Medulla oblongata (tissue), 1 donor: ENCODE results near the gene VEGFB.

ENCODE experiments used
- DNase-seq: peaks from one replicate; pipeline ENCODE4 v3.0.0-alpha.2; 2015; ENCODE audit errors: extremely low spot score

Gene VEGFB, protein sequence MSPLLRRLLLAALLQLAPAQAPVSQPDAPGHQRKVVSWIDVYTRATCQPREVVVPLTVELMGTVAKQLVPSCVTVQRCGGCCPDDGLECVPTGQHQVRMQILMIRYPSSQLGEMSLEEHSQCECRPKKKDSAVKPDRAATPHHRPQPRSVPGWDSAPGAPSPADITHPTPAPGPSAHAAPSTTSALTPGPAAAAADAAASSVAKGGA

GRCh38 chr11:64233913-64234586, at the start of gene VEGFB:
Gene VEGFB, plus strand, starts transcription at chr11:64234584. Its CDS starts 250 bp downstream, at chr11:64234834.
- peak; percentile 82 for DNase-seq

- DNase-seq = peak; percentile 89
Measured at GRCh38 chr11:64185175-64185692, 49.1 kb upstream of the VEGFB start.

DNA sequence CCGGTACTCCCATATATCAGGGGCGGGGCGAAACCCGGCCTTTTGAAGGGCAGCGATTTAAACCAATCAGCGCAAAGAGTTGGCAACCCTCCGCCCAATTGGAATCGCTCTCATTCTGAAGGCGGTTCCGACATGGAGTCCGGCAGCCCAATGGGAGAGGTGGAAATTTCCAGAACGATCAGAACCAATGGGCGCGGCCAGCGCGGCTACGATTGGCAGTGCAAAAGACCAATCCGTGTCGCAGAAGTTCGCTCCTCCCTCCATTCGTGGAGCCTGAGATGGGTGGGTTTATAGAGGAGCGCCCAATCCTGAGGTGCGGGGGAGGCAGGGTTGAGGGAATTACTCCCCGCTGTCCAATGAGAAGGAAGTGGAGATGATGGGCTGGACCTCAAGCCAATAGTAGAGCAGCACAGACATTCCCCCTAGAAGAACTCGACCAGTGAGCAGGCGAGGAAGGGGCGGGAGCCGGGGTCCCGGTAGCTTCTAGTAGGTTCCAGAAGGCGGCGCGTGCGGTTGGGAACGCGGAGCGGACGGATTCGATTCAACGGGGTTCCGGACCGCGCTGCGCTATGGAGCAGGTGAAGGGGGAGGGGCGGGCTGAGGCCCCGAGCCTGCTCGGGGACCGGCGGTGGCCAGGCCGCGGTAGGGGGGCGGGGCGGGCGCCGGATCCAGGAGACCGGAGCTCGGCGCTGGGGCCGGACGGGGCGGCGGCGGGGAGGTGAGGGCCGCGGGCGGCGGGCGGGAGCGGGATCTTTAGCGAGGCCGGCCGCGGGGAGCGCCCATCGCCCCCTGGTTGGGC, 48.5 kb upstream of the VEGFB start, which contains the start of gene STIP1:
TSS of gene STIP1 (plus strand) at position 479 of the 799 bp plus-strand sequence. CDS start at position 570, 91 bp downstream.
- DNase-seq = peak; percentile 100

DNA sequence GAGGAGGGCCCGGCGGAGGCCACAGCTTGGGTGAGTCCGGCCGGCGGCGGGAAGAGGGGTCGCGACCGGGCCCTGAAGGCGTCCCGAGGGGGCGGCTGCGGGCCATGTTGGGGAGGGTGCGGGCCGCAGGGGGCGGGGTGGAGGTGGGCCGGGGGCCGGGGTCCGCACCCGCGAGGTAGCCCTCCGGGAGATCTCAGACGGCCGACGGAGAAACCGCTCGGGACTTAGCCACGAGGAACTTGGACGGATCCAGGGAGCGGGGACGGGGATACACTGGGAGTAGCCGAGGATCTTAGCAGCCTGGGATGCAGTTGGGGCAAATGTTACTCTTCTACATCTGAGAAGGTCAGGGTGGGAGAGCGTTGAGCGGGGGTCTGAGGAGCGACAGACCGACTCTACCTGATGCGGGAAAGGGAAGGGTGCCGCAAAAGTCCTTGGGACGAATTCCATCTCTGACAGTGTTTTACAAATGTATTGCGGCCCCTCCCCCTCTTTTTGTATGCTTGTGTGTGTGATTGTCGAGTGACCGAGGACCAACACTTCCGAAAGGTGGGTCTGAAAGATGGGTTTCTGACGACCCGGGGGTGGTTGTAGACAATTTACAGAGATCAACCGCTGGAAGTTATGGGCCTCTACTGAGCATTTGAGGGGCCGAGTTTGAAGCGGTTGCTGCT, 47.8 kb upstream of the VEGFB start:
- DNase-seq = peak; percentile 61

- no peak for DNase-seq
Measured at GRCh38 chr11:64192434-64192833, 42.0 kb upstream of the VEGFB start.

GRCh38 chr11:64196626-64197025, 37.8 kb upstream of the VEGFB start:
- DNase-seq = no peak

GRCh38 chr11:64198511-64198910, 35.9 kb upstream of the VEGFB start:
- DNase-seq = no peak

- no peak for DNase-seq
Measured at GRCh38 chr11:64201543-64201942, 32.8 kb upstream of the VEGFB start.

DNA sequence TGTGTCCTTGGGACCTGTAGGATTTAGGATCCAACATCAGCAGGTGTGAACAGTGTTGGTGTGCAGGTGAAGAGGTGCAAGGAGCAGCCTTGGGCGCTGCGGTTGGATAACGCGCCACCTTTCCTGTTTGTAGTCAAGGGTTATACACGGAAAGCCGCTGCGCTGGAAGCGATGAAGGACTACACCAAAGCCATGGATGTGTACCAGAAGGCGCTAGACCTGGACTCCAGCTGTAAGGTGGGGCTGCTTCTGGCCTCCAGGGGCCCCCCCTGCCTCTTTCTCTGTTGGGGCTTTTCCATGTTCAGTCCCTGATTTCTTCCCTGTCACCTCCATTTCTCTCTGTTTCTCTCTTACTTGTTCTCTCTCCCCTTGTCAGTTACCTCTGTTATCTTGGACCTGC, 31.4 kb upstream of the VEGFB start:
- no peak for DNase-seq

DNA sequence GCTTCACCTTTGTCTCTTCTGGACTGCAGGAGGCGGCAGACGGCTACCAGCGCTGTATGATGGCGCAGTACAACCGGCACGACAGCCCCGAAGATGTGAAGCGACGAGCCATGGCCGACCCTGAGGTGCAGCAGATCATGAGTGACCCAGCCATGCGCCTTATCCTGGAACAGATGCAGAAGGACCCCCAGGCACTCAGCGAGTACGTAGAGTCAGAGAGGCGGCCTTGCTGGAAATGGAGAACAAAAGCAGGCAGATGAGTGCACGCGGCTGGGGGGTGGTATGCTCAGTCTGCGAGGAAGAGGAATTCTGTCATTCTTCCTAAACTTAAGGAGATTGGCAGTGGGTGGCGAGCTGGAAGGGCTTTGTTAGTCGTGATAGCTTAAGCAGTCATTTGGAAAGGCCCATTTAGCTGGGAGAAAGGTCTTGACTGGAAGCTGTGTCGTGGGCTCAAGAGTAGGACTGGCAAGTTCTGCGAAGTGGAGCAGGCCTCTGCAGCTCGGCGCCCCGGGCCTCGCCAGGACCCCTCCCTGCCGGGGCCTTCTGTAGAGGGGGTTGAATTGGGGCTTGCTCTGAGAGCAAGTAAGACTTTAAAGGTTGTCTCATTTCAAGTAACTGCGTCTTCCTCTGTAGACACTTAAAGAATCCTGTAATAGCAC, 30.8 kb upstream of the VEGFB start:
- no peak for DNase-seq

- DNase-seq = no peak
Measured at GRCh38 chr11:64204080-64204440, 30.3 kb upstream of the VEGFB start.

DNA sequence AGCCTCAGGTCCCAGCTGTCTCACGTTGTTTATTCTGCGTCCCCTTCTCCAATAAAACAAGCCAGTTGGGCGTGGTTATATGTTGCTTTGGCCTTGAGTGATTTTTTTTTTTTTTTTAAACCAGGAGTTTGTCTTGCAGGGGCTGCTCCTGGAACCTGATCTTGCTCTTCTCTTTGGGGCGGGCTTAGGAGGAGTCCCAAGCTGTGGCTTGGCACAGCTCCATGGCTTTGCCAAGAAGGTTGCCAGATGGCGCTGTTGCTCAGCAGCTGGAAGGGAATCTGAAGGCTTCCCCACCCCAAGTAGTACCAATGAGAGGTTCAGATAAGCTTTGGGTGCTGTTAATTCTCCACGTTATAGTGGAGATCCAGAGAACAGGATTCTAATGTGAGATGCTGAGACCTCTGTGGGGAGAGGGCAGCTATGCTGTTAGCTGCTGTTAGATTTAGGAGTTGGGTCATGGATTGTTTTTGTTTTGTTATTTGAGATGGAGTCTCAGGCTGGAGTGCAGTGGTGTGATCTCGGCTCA, 29.9 kb upstream of the VEGFB start:
- DNase-seq = peak; percentile 97

DNA sequence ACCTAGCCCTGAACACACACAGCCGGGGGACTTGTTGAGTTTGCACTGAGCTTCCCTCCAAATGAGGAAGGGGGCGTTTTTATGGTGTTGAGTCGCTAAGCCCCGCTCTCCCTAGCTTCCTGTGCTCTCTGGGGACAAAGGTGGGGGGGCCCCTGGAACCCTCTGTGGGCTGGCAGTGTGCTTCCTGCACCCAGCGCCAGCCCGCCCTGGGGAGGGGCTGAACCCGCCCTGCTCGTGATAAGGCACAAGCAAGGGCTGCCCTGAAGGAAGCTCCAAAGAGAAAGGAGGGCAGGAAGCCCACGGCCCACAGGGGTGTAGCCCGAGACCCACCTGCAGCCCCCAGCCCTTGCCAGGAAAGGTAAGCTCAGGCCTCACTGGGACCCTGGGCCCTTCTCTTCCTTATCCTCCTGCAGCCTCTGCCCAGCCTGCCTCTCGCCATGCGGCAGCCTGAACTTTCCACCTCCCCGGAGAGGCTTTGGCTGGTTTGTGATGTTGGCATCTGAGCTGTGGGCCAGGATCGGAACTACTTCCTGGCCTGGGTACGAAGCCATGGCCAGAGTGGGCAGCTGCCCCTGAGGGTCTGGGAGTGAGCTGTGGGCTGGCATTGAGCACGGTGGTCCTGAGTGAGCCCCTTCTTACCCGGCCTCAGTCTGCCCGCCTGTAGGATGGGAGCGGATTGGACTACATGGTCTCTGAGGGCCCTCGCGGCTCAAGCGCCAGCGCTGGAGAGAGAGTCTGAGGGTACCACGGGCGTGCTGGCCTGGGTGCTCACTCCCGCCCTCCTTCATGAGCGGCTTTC, 27.7 kb upstream of the VEGFB start, which contains the start of gene FERMT3:
TSS of gene FERMT3 (plus strand) at position 265 of the 799 bp plus-strand sequence. CDS start 644 bp downstream, outside the sequence.
- DNase-seq = peak; percentile 53

- DNase-seq = no peak
Measured at GRCh38 chr11:64207256-64208085, 26.9 kb upstream of the VEGFB start.

GRCh38 chr11:64208086-64208795, 26.1 kb upstream of the VEGFB start:
- no peak for DNase-seq

DNA sequence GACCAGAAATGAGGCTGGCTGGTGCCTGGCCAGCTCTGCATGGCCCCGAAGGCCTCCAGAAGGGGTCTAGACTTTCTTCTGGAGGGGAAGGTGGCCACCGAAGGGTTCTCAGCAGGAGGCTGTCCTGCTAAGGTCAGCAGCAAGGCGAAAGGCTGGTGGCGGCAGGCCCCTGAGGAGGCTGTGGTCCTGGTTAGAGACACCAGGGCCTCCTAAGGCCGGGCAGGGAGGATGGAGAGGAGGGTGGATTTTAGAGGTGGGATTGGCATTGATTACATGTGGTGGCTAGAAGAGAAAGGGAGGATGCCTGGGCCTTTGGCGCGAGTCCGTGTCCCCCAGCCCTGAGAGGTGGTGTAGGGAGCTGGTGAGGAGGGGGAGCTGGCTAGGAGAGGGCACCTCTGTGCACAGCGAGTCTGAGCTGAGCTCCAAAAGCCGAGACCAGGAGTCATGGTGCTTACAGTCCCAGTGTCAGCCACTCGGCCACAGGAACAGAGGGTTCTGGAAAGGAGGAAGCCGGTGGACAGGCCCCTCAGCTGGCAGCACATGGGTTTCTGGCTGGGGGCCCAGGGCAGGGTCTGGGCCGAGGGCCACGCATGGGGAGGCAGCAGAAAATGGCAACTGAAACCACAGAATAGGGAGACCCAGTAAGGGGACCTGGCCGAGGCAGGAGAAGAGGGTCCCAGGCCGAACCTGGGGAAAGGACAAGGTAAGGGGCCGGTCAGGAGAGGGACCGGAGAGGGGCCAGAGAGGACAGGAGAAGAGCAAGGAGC, 25.4 kb upstream of the VEGFB start:
- DNase-seq = peak; percentile 43

DNA sequence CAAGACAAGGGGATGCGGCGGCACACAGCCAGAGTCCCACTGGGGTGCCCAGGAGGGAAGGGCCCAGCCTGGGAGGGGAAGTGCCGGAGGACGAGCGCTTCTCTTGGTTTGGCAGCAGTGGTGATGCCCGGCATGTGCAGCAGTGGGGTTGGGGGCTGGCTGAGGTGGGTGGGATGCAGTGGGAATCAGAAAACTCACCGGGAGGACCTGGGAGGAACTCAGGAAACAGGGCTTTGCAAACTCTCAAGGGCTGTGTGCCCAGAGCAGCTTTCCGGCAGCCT, 24.9 kb upstream of the VEGFB start:
- no peak for DNase-seq
